GM19035 (cell line): ENCODE data around the gene SLC25A43.
"Not testable (repeated sequence)": the region's sequence is repeated elsewhere in the genome, so short reads cannot be mapped to it uniquely, and the experiment has no call there.

Experiments
- ATAC-seq: cut with Tn5 transposase; IDR thresholded peaks from one replicate; pipeline ENCODE4 v1.9.1; 2021; ENCODE audit not compliant: unreplicated experiment

Gene SLC25A43

GRCh38 chrX:119467842-119468550 lies 68.9 kb downstream of the SLC25A43 start, which contains the start of gene SLC25A5:
Gene SLC25A5 (plus strand): TSS chrX:119468444. CDS start chrX:119468516, 72 bp downstream.
- ATAC-seq = peak; percentile 84

- peak; percentile 75 for ATAC-seq
These were observed 69.6 kb downstream of the SLC25A43 start for GRCh38 chrX:119468551-119469312.

GRCh38 chrX:119469313-119469635 lies 70.1 kb downstream of the SLC25A43 start:
- no peak for ATAC-seq

DNA sequence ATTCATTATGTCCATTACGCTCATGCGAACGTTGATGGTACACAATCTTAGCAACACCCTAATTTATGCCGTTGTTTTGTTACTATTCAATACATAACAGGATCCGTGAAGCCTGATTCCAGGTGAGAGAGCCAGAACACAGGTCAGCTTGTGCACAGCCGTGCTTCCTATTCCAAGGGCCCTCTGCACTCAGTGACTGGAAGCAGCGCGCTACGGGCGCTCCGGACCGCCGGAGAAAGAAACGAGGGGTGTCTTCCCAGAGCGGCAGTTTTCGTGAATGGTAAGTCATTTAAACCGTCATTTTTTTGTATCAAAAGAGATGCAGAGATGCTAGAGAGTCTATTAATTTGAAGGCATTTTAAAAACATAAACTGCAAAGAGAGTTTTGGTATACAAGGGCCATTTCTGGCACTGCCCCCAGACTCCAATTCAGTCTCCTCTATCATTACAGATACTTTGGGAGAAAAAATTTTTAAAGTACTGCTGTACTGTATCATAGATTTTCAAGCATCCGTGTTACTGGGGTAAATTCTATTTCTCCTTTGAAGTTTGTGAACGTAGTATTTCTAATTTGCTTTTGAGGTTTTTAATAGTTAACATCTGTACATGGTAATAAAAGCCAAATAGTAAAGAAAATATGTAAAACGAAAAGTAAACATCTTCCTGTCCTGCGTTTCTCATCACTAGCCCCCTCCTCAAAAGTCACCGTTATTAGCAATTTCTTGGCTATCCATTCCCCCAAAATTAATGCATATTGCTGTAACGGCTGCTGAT lies 75.7 kb downstream of the SLC25A43 start:
- ATAC-seq = no peak

DNA sequence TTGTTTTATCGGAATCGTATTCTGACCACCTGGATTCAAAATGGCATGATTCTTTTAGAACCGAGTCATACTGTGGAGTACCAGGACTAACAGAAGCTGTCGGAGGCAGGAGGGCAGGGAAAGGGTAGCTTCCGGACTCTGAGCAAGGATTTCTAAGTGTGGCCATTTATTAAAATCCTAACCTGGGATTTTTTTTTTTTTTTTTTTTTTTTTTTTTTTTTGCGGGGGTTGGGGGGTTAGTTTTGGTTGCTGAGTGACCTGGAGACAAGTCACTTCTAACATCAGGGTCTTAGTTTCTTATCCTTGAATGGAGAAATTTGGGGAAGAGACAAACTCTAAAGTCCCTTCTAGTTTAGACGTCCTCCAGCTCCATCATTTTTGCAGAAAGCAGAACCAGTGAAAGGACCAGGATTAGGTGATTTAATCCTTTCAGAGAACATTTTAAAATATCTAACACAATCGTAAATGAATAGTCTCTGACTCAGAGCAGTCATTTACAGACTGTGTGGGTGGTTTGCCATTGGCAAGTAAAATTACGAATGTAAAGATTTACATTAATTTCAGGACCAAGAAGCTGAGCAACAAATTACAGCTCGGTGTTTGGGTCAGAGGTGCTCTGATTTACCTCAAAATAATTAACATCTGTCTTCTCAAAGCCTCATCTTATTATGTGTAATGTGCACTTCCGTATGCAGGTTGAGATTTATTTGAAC lies 76.4 kb downstream of the SLC25A43 start:
- ATAC-seq = no peak

- ATAC-seq = no peak
These were observed 78.7 kb downstream of the SLC25A43 start for GRCh38 chrX:119477812-119478232.

- ATAC-seq = no peak
These were observed 79.4 kb downstream of the SLC25A43 start for GRCh38 chrX:119478504-119478903.

- no peak for ATAC-seq
These were observed 80.7 kb downstream of the SLC25A43 start for GRCh38 chrX:119479845-119480244.

- no peak for ATAC-seq
These were observed 82.2 kb downstream of the SLC25A43 start for GRCh38 chrX:119481323-119481801.

DNA sequence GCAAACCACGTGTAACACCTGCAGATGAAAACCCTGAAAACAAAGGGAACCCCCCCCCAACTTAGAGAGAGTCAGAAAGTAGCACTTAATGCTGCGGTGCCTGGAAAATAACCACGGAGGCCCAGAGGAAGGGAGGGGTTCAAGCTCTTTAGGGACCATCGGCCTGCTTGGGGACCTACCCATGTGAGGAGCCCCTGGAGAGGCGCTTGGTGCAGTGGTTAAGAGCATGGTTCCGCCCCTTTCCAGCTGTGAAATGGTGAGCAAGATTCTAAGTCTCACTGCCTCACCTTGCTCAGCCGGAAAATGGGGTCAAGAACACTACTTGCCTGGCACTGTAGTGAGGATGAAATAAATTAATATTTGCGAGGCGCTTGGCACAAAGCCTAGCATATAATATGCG lies 82.9 kb downstream of the SLC25A43 start:
- peak; percentile 30 for ATAC-seq

GRCh38 chrX:119482481-119483480 lies 83.6 kb downstream of the SLC25A43 start:
- peak; percentile 92 for ATAC-seq

DNA sequence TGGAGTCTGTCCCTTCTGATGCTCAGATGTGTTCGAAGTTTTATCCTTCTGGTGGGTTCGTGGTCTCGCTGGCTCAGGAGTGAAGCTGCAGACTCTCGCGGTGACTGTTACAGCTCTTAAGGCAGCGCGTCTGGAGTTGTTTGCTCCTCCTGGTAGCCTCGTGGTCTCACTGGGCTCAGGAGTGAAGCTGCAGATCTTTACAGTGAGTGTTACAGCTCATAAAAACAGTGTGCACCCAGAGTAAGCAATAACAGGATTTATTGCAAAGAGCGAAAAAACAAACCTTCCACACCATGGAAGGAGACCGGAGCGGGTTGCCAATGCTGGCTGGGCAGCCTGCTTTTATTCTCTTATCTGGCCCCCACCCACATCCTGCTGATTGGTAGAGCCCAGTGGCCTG lies 87.6 kb downstream of the SLC25A43 start:
- ATAC-seq = no peak

DNA sequence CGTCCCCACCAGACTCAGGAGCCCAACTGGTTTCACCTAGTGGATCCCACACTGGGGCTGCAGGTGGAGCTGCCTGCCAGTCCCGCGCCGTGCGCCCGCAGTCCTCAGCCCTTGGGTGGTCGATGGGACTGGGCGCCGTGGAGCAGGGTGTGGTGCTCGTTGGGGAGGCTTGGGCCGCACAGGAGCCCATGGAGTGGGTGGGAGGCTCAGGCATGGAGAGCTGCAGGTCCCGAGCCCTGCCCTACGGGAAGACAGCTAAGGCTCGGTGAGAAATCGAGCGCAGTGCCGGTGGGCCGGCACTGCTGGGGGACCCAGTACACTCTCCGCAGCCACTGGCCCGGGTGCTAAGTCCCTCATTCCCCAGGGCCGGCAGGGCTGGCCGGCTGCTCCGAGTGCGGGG lies 88.6 kb downstream of the SLC25A43 start:
- not testable (repeated sequence) for ATAC-seq

- ATAC-seq = no peak
These were observed 89.6 kb downstream of the SLC25A43 start for GRCh38 chrX:119488749-119489148.

DNA sequence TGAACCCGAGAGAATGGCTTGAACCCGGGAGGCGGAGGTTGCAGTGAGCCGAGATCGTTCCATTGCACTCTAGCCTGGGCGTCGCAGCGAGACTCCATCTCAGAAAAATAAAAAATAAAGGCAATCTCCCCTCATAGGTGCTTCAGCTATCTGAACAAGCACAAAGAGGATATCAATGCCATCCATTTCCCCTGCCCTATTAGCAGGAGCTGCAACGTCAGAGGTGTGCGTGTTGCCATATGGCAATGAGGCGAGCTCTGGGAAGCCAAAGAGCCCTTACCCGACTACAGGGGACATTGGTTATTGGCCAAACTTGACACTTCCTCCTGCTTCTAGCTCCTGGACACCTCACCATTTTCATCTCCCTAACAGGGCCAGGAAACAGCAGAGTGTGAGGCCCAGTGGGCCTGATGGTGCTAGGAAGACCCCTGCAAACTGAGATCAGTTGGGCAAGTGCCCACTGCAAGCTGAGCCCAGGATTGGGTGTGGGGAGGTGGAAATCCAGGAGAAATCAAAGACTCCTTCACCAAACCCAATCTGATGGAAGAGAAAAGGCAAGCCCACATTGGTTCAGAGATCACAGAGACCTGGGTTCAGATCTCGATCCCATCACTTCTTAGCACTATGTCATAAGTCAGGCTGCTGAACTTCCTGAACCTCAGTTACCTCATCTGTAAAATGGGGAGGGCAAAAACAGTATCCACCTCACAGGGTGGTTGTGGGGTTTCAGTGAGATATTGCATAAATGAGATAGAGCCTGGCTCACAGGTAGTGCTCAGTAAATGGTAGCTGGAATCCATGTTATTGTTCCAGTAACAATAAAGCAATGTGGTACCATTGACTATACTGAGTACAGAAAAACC lies 90.3 kb downstream of the SLC25A43 start:
- ATAC-seq = no peak

- ATAC-seq = no peak
These were observed 93.3 kb downstream of the SLC25A43 start for GRCh38 chrX:119492463-119492862.

DNA sequence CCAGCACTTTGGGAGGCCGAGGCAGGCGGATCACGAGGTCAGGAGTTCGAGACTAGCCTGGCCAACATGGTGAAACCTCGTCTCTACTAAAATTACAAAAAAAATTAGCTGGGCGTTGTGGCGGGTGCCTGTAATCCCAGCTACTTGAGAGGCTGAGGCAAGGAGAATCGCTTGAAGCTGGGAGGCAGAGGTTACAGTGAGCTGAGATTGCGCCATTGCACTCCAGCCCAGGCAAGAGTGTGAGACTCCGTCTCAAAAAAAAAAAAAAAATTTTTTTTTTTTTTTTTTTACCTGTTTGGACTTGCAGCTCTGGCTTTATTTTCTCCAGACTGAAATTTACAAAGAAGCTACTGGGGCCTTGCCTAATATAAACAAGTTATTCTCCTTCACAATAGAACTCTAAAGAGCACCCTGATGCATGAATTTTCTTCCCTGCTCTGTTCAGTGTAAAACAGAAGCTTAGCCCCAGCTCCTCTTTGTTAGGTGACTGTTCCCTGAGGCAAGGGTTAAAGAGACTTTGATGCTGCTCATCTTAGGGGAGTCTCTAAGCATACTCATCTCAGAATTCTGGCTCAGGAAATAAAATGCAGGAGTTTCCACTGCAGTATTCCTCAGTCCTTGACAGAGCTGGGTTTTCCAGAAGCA lies 94.8 kb downstream of the SLC25A43 start:
- ATAC-seq = not testable (repeated sequence)
